GM19035 (cell line): Measurements from ENCODE around the gene SENP7.
"Not testable (repeated sequence)": the region's sequence is repeated elsewhere in the genome, so short reads cannot be mapped to it uniquely, and the experiment has no call there.

Experiments
- ATAC-seq: cut with Tn5 transposase; IDR thresholded peaks from one replicate; pipeline ENCODE4 v1.9.1; 2021; ENCODE audit not compliant: unreplicated experiment

The SENP7 gene

DNA sequence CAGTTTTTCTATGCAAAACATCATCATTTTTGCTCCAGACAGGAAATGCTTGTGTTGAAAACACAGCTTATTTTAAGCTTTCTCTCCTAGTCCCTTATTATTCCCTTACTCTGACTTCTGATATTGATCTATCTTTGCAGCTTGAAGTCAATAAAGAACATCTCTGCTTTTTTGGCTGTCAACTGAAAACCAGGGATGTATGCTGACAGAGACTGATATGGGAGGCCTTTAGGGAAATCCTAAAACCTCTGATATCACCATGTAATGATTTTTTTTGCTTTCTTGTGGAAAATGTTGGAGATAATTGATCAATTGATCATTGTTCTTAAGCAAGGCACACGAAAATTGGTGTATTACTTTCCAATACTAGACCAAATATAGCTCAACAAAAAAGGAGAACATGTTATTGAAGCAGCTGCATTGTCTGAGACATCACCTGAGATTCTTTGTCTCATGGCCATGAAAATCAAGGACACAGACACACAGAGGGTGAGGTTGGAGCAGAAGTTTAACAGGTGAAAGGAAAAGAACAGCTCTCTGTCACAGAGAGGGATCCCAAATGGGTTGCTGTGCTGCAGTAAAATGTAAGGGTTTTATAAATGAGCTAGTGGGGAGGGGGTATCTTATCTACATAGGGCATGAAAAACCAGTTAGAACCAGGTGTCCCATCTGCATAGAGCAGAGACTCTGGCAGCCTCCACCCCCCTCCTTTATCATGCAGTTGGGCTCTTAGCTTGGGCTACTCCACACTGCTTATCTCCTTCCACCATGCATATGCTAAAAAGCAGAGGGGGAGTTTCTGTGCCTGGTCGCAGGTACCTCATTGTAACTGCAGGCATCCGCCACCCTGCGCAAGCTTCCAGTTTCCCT is 17.0 kb upstream of the SENP7 start:
- no peak for ATAC-seq

DNA sequence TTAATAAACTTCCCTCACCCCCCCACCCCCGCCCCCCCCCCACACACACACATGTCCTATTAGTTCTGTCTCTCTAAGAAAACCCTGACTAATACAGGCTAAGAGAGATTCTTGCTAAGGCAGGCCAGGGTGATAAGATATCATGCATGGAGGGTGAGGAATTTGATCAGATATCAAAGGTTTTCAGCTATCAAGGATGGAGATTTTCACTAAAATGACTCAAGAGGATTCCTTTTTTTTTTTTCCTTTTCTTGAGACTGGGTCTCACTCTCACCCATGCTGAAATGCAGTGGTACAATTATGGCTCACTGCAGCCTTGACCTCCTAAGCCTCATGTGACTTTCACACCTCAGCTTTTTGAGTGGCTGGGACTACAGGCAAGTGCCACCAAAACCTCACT is 14.9 kb upstream of the SENP7 start:
- ATAC-seq, result no peak

GRCh38 chr3:101527441-101527840 is 14.4 kb upstream of the SENP7 start:
- ATAC-seq, result no peak

- ATAC-seq, result no peak
Observed at GRCh38 chr3:101521211-101521701, 8.2 kb upstream of the SENP7 start.

GRCh38 chr3:101519685-101520365 is 6.8 kb upstream of the SENP7 start:
- no peak for ATAC-seq

DNA sequence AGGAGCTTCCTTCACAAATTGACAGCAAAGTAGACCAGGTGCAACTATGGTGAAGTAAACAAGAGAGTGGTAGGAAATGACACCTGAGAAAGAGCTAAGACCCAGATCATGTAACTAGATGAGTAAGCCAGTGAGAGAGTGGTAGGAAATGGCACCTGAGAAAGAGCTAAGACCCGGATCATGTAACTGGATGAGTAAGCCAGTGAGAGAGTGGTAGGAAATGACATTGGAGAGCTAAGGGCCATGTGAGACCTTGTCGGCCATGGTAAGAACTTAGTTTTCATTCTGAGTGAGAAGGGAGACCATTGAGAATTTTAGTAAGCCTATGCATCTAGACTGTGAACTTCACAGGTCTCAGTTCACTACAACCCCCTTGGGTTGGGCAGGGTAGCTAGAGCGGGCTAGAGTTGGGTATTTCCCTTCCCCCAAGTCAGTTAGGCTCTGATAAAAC is 5.4 kb upstream of the SENP7 start:
- ATAC-seq, result peak; percentile 98

- peak; percentile 38 for ATAC-seq
Observed at GRCh38 chr3:101513419-101513986, 491 bp upstream of the SENP7 start.

DNA sequence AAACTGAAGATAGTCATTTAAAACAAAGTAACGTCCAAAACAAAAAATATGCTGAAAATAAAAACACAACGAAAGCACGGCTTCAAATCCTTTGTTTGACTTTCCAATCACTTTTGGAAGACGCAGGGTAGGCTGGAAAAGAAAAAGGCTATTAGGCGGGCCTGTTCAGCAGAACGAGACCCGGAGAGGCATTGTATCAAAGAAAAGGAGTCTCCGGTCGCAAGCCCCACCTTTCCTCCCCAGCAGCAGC is 691 bp downstream of the SENP7 start:
- peak; percentile 37 for ATAC-seq

- ATAC-seq, result no peak
Observed at GRCh38 chr3:101509811-101510210, 3.2 kb downstream of the SENP7 start.

DNA sequence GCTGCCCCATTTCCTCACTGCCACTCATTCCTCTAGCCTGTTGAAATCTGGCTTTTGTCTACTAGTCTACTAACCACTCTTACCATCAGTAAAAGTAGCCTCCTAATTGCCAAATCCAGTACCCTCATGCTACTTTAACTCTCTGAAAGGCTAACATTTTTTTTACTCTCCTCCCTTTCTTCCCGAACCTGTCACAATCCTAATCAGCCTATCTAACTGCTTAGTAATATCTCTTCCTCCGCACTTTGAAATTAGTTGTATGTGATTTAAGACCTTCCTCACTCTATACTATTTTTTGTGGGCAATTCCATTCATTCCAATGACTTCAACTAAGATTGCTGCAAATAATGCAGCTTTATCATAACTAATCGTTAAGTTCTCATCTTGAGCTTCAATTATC is 3.7 kb downstream of the SENP7 start:
- no peak for ATAC-seq

- no peak for ATAC-seq
Observed at GRCh38 chr3:101501783-101502182, 11.2 kb downstream of the SENP7 start.

GRCh38 chr3:101500208-101500607 is 12.8 kb downstream of the SENP7 start:
- ATAC-seq, result no peak

DNA sequence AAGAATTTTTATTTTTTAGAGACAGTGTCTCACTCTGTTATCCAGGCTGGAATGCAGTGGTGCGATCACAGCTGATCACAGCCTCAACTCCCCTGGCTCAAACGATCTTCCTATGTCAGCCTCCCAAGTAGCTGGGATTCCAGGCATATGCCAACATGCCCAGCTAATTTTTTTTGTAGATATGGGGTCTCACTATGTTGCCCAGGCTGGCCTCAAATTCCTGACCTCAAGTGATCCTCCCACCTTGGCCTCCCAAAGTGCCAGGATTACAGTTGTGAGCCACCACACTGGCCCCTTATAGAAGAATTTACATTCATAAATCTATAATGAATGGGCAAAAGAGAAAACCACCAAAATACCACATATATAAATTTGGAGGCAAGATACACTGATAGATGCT is 15.2 kb downstream of the SENP7 start:
- ATAC-seq, result no peak

- no peak for ATAC-seq
Observed at GRCh38 chr3:101495552-101495951, 17.5 kb downstream of the SENP7 start.

GRCh38 chr3:101484805-101485620 is 28.0 kb downstream of the SENP7 start:
- no peak for ATAC-seq

DNA sequence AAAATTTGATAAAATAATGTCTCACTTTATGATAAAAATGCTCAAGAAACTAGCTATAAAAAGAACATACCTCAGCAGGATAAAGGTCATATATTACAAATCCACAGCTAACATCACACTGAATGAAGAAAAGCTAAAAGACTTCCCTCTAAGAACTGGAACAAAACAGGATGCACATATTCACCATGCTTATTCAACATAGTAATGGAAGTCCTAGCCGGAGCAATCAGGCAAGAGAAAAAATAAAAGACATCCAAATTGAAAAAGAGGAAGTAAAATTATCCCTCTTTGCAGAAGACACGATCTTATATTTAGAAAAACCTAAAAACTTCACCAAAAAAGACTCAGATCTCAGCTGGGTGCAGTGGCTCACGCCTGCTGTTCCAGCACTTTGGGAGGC is 34.0 kb downstream of the SENP7 start:
- no peak for ATAC-seq

DNA sequence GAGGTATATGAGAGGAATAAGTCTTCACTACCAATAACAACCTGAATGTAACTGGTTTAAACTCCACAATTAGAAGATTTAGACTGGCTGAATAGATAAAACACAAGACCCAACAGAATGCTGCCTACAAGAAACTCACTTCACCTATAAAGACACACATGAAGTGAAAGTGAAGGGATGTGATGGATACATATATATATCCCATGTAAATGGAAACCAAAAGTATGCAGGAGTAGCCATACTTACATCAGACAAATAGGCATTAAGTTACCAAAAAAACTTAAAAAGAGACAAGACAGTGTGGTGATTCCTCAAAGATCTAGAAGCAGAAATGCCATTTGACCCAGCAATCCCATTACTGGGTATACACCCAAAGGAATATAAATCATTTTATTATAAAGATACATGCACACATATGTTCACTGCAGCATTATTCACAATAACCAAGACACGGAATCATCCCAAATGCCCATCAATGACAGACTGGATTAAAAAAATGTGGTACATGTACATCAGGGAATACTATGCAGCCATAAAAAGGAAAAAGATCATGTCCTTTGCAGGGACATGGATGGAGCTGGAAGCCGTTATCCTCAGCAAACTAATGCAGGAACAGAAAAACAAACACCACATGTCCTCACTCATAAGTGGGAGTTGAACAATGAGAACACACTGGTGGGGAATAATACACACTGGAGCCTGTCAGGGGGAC is 38.0 kb downstream of the SENP7 start:
- not testable (repeated sequence) for ATAC-seq

GRCh38 chr3:101468676-101469075 is 44.3 kb downstream of the SENP7 start:
- not testable (repeated sequence) for ATAC-seq

- not testable (repeated sequence) for ATAC-seq
Observed at GRCh38 chr3:101467310-101467663, 45.7 kb downstream of the SENP7 start.

GRCh38 chr3:101466465-101467309 is 46.3 kb downstream of the SENP7 start:
- no peak for ATAC-seq
